HL-60 (cell line): ENCODE data around the gene SEMA3B.

Experiments used
- DNase-seq, 2 experiments: peaks; one replicate each; pipeline ENCODE4 v3.0.0-alpha.2; 2010 to 2020; ENCODE audit warnings: low read depth in 1 of 2, low spot score in 1 of 2
- H3K27ac ChIP-seq: fragments of 250-450 bp; sonication (Bioruptor Pico); replicated peaks from 2 replicates; pipeline ENCODE4 v1.5.1; 2020; ENCODE audit warnings: mild to moderate bottlenecking, moderate library complexity
- H3K27me3 ChIP-seq: fragments of 250-450 bp; sonication (Bioruptor Pico); 2 replicates; pipeline ENCODE4 v1.5.1; 2021; ENCODE audit warnings: mild to moderate bottlenecking, moderate library complexity; ENCODE audit not compliant: insufficient read depth, poor library complexity, severe bottlenecking
- H3K4me3 ChIP-seq: replicated peaks from 2 replicates; pipeline ENCODE4 v1.5.1; 2011; ENCODE audit warnings: mild to moderate bottlenecking, control low read depth, low read length; ENCODE audit not compliant: insufficient read depth
- CTCF ChIP-seq: IDR thresholded peaks from one replicate; pipeline ENCODE4 v1.5.1; 2011; ENCODE audit warnings: low read length, control low read depth, inconsistent platforms; ENCODE audit not compliant: insufficient read depth
- GABPA ChIP-seq: IDR thresholded peaks from 2 replicates; pipeline ENCODE4 v1.6.1; 2012; ENCODE audit warnings: low read depth
- POLR2AphosphoS5 ChIP-seq: IDR thresholded peaks from 2 replicates; pipeline ENCODE4 v1.6.1; 2012; ENCODE audit warnings: low read depth
- SPI1 ChIP-seq: IDR thresholded peaks from 2 replicates; pipeline ENCODE4 v1.6.1; 2012; ENCODE audit warnings: low read depth, mild to moderate bottlenecking, borderline replicate concordance
- long read RNA-seq: library from polyadenylated mRNA; unstranded; transcript quantifications from one replicate; pipeline ENCODE4 v2.0.0, GENCODE V29; 2020
- TF ChIP-seq, protein P1 (sequence below): IDR thresholded peaks from 2 replicates; pipeline ENCODE4 v1.6.1; 2012; ENCODE audit warnings: low read depth; ENCODE audit not compliant: insufficient replicate concordance

SEMA3B gene
- long read RNA-seq, partial matches to known transcripts, result 0 of 3 reads
- long read RNA-seq, other reads (novel, unspliced or antisense), result 2 of 3 reads

DNA sequence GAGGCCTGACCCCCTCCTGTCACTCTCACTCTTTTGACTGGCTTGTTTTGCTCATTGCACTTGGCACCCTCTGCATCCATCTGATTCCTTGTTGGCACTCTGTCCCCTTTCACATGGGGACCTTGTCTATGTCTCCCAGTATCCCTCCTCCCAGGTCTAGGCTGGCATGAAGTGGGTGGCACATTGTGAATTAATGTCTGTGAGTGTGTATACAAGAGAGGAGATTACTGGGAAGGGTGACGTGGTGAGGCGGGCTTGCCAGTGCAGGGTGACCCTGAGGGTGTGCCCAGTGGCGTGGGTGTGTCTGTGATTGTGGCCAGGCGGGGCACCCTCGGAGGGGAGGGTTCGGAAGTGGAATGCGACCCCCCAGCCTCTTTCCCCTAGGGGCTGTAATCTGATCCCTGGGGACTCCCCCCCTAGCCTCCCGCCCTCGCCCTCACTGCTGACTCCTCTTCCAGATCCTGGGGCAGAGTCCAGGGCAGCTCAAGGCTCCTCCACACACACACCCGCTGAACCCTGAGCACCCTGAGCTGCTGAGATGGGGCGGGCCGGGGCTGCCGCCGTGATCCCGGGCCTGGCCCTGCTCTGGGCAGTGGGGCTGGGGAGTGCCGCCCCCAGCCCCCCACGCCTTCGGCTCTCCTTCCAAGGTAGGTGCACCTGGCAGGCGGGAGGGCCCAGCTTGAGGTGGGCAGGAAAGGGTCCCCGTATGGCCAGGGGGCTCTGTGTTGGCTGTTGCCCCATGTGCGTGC lies at the start of gene SEMA3B:
Gene SEMA3B, plus strand, starts transcription at position 445 of the 749 bp plus-strand sequence. Its CDS starts 94 bp downstream, at position 539.
- TF ChIP-seq POLR2AphosphoS5, result no peak
- TF ChIP-seq CTCF, result no peak
- TF ChIP-seq, protein P1, sequence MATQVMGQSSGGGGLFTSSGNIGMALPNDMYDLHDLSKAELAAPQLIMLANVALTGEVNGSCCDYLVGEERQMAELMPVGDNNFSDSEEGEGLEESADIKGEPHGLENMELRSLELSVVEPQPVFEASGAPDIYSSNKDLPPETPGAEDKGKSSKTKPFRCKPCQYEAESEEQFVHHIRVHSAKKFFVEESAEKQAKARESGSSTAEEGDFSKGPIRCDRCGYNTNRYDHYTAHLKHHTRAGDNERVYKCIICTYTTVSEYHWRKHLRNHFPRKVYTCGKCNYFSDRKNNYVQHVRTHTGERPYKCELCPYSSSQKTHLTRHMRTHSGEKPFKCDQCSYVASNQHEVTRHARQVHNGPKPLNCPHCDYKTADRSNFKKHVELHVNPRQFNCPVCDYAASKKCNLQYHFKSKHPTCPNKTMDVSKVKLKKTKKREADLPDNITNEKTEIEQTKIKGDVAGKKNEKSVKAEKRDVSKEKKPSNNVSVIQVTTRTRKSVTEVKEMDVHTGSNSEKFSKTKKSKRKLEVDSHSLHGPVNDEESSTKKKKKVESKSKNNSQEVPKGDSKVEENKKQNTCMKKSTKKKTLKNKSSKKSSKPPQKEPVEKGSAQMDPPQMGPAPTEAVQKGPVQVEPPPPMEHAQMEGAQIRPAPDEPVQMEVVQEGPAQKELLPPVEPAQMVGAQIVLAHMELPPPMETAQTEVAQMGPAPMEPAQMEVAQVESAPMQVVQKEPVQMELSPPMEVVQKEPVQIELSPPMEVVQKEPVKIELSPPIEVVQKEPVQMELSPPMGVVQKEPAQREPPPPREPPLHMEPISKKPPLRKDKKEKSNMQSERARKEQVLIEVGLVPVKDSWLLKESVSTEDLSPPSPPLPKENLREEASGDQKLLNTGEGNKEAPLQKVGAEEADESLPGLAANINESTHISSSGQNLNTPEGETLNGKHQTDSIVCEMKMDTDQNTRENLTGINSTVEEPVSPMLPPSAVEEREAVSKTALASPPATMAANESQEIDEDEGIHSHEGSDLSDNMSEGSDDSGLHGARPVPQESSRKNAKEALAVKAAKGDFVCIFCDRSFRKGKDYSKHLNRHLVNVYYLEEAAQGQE, result no peak
- no peak within 1 kb of the TSS for H3K4me3 ChIP-seq
- peaks cover 18% of the 10 kb centered on the region for H3K27me3 ChIP-seq
- DNase-seq, result no peak
- no peak within 1 kb of the TSS for H3K27ac ChIP-seq

- no peak for DNase-seq
- H3K27ac ChIP-seq, result no peak overlapping the region
These were observed 49.7 kb upstream of the SEMA3B start for GRCh38 chr3:50219285-50219684.

DNA sequence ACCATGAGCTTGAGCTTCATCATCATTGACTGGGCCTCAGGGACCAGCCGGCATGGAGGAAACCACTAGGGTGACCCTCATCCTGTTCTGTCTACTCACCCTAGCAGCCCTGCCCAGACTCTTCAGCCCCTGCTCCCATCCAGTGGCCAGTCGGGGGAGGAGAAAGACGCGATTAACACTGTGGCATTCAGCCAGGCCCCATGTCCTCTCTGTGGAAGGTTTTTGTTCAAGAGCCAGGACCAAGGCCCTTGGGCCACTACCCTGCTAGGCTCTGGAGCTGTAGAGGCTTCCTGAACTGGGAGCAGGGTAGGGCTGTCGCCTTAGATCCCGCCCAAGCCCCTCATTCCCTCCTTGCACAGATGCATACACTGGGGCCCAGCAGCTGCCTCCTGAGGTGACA lies 48.8 kb upstream of the SEMA3B start:
- Histone ChIP-seq H3K27ac (no peak overlapping the region), H3K4me3 (no peak overlapping the region), H3K27me3 (no peaks in the 10 kb centered on the region)
- TF ChIP-seq CTCF (no peak), SPI1 (no peak)
- DNase-seq, result no peak

More at GRCh38 chr3:50219285-50219684, 49.7 kb upstream of the SEMA3B start:
- Histone ChIP-seq H3K4me3 (no peak overlapping the region), H3K27me3 (no peaks in the 10 kb centered on the region)
- TF ChIP-seq POLR2AphosphoS5 (no peak), SPI1 (no peak), CTCF (no peak), GABPA (no peak)
- TF ChIP-seq, protein P1, result no peak

DNA sequence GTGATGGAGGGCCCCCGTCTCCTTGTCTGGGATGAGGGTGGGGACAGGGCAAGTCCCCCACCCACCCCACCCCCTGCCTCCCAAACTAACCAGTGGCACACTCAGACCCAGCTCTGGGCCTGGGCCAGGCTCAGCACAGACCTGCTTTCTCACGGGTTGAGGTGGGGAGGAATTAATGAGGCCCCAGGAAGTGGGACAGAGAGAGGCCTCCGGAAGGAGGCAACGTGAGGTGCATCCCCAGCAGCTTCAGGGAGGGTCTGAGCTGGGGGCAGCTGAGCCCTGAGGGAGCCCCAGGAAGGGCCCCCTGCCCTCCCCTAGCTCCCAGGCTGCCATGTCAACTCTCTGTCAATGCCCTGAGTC lies 47.9 kb upstream of the SEMA3B start:
- TF ChIP-seq, protein P1, result no peak
- no peak for TF ChIP-seq SPI1
- no peak for TF ChIP-seq CTCF
- TF ChIP-seq GABPA, result no peak
- no peak for TF ChIP-seq POLR2AphosphoS5
- Histone ChIP-seq H3K27ac (no peak overlapping the region), H3K27me3 (no peaks in the 10 kb centered on the region), H3K4me3 (no peak overlapping the region)
- no peak for DNase-seq
